Measurements from ENCODE around the gene PAX6.

DNA sequence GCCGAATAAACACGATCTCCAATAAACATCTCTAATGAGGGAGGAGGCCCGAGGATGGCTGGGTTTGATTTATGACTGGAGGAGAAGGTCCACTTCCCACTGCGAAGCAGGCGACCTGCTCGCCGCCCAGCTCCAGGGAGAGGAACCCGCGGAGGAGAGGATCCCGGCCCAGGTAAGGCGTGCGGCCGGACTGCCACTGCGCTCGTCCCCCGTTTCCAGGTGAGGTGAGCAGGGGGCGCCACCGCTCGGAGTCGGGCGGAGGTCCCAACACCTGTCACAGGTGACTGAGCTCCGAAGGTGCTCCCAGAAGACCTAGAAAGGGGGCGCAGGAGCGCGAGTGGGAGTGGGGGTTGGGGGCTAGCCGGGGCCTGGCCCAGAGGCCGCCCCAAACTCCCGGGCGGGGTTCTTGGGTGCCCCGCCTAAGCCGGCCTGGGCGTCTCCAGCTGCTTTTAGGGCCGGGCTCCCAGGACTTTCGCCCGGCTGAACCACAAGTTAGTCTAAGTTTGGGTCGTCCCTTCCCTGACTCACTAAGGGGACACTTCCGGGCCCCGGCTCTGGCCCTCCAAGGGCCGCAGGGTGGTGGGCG lies 5.4 kb upstream of the PAX6 start:
- TF ChIP-seq, protein P1, sequence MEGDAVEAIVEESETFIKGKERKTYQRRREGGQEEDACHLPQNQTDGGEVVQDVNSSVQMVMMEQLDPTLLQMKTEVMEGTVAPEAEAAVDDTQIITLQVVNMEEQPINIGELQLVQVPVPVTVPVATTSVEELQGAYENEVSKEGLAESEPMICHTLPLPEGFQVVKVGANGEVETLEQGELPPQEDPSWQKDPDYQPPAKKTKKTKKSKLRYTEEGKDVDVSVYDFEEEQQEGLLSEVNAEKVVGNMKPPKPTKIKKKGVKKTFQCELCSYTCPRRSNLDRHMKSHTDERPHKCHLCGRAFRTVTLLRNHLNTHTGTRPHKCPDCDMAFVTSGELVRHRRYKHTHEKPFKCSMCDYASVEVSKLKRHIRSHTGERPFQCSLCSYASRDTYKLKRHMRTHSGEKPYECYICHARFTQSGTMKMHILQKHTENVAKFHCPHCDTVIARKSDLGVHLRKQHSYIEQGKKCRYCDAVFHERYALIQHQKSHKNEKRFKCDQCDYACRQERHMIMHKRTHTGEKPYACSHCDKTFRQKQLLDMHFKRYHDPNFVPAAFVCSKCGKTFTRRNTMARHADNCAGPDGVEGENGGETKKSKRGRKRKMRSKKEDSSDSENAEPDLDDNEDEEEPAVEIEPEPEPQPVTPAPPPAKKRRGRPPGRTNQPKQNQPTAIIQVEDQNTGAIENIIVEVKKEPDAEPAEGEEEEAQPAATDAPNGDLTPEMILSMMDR (conservative IDR thresholded peaks at IDR 0.05; ENCODE audit: low read length), result no peak
- no peak for TF ChIP-seq EZH2phosphoT487 (IDR thresholded peaks at IDR 0.05; ENCODE audit: borderline replicate concordance, low read depth, low read length)

All from OCI-LY7 (cell line).